HCT116 (cell line): ENCODE measurements around the gene PHF21A. TPM values are rescaled to one million over a fixed set of nuclear protein-coding genes. Genes with fewer than 3 reads are reported as not detected.

Source experiments
- ATAC-seq: fragments of 200-7000 bp; cut with Tn5 transposase; 2 replicates; pipeline ENCODE4 v1.9.1; 2020; ENCODE audit warnings: mild to moderate bottlenecking, moderate library complexity
- BruUV-seq: library from RNA; stranded (reverse); fragments of 400-500 nt; replicated peaks from 2 replicates; lab custom pipeline; 2021; lab: Mats Ljungman, UMichigan
- CTCF ChIA-PET: fragments of 300-600 bp; sonication (Branson Sonifier 250); formaldehyde crosslinking; loops from one replicate; lab custom pipeline; 2021; ENCODE audit warnings: antibody characterized with exemption; lab: Charles Lee
- POLR2A ChIA-PET: fragments of 300-600, 350-600 bp; sonication (Branson Sonifier 250); formaldehyde crosslinking; loops from one replicate; lab custom pipeline; 2021; ENCODE audit warnings: antibody characterized with exemption; lab: Charles Lee
- RAD21 ChIA-PET, 2 experiments: fragments of 300-600 bp; sonication (Branson Sonifier 250); formaldehyde crosslinking; loops; one replicate each; lab custom pipeline; 2023; ENCODE audit warnings: low total read pairs in 2 of 2; ENCODE audit not compliant: uncharacterized antibody in 2 of 2, unreplicated experiment in 2 of 2, low non-redundant PET in 1 of 2; lab: Charles Lee
- DNase-seq: peaks from one replicate; pipeline ENCODE4 v3.0.0-alpha.2; 2010; ENCODE audit warnings: low read depth, low spot score
- H2AFZ ChIP-seq: fragments of 200-600 bp; shearing (Covaris generic), sonication (generic); 2 replicates; pipeline ENCODE4 v1.6.1; 2017; ENCODE audit warnings: low read depth, mixed run types, mixed read lengths, antibody characterized with exemption, low read length; ENCODE audit not compliant: poor library complexity, severe bottlenecking
- H3K27ac ChIP-seq: 2 replicates; pipeline ENCODE4 v1.5.1; 2012; ENCODE audit warnings: low read depth, low read length
- H3K27me3 ChIP-seq: fragments of 200-600 bp; sonication (generic); 2 replicates; pipeline ENCODE4 v1.6.1; 2016; ENCODE audit warnings: mixed run types, low read length, mixed read lengths; ENCODE audit not compliant: insufficient read depth
- H3K36me3 ChIP-seq, 2 experiments: fragments of 200-500 bp in 1 of 2; fragments of 200-600 bp in 1 of 2; sonication (Bioruptor generic) in 1 of 2; sonication (generic) in 1 of 2; 2 replicates each; pipeline versions ENCODE4 v1.5.1 to v1.6.1; 2014 to 2016; ENCODE audit warnings: low read length in 2 of 2, inconsistent platforms in 1 of 2, mixed read lengths in 1 of 2, mixed run types in 1 of 2; ENCODE audit not compliant: insufficient read depth in 2 of 2, control insufficient read depth in 1 of 2
- H3K4me1 ChIP-seq, 2 experiments: fragments of 200-600 bp in 1 of 2; sonication (generic) in 1 of 2; 2 replicates each; pipeline versions ENCODE4 v1.5.1 to v1.6.1; 2012 to 2017; ENCODE audit warnings: low read length in 2 of 2, inconsistent platforms in 1 of 2, mild to moderate bottlenecking in 1 of 2, mixed read lengths in 1 of 2, mixed run types in 1 of 2, moderate library complexity in 1 of 2; ENCODE audit not compliant: insufficient read depth in 2 of 2, control insufficient read depth in 1 of 2
- H3K4me2 ChIP-seq: fragments of 200-600 bp; sonication (generic); 2 replicates; pipeline ENCODE4 v1.6.1; 2017; ENCODE audit warnings: mixed run types, low read length, mixed read lengths
- H3K4me3 ChIP-seq, 2 experiments: fragments of 200-600 bp in 1 of 2; sonication (generic) in 1 of 2; replicated peaks in 1 of 2; 2 replicates each; pipeline ENCODE4 v1.5.1; 2011 to 2016; ENCODE audit warnings: low read length in 2 of 2, control low read depth in 1 of 2, low read depth in 1 of 2, mild to moderate bottlenecking in 1 of 2, mixed read lengths in 1 of 2, mixed run types in 1 of 2
- H3K79me2 ChIP-seq: fragments of 200-600 bp; sonication (generic); 2 replicates; pipeline ENCODE4 v1.6.1; 2017; ENCODE audit warnings: mild to moderate bottlenecking, mixed run types, low read length, moderate library complexity, mixed read lengths; ENCODE audit not compliant: insufficient read depth
- H3K9ac ChIP-seq: fragments of 200-600 bp; sonication (generic); 2 replicates; pipeline ENCODE4 v1.6.1; 2016; ENCODE audit warnings: low read length, mixed read lengths
- H3K9me2 ChIP-seq: fragments of 200-600 bp; sonication (generic), shearing (Covaris generic); 2 replicates; pipeline ENCODE4 v1.6.1; 2017; ENCODE audit warnings: mixed run types, mild to moderate bottlenecking, moderate library complexity; ENCODE audit not compliant: insufficient read depth
- H3K9me3 ChIP-seq, 2 experiments: fragments of 200-500 bp in 1 of 2; fragments of 200-600 bp in 1 of 2; sonication (Bioruptor generic) in 1 of 2; sonication (generic) in 1 of 2; 2 replicates each; pipeline ENCODE4 v1.6.1; 2014 to 2017; ENCODE audit warnings: low read length in 2 of 2, mixed read lengths in 2 of 2, inconsistent platforms in 1 of 2, low read depth in 1 of 2, mild to moderate bottlenecking in 1 of 2, mixed run types in 1 of 2, moderate library complexity in 1 of 2; ENCODE audit not compliant: control insufficient read depth in 1 of 2, insufficient read depth in 1 of 2
- H4K20me1 ChIP-seq: fragments of 200-600 bp; sonication (generic), shearing (Covaris generic); 2 replicates; pipeline ENCODE4 v1.6.1; 2017; ENCODE audit warnings: mixed run types, mild to moderate bottlenecking, moderate library complexity; ENCODE audit not compliant: insufficient read depth
- CBX3 ChIP-seq: IDR thresholded peaks from 2 replicates; pipeline ENCODE4 v1.6.1; 2012; ENCODE audit warnings: low read depth
- EZH2 ChIP-seq: fragments of 200-600 bp; sonication (generic); IDR thresholded peaks from 2 replicates; pipeline ENCODE4 v1.6.1; 2017; ENCODE audit warnings: antibody characterized with exemption, mixed run types
- EZH2phosphoT487 ChIP-seq: fragments of 200-600 bp; IDR thresholded peaks from 2 replicates; pipeline ENCODE4 v1.6.1; 2018; ENCODE audit warnings: antibody characterized with exemption, borderline replicate concordance
- JUND ChIP-seq: IDR thresholded peaks from 2 replicates; pipeline ENCODE4 v1.6.1; 2012
- POLR2AphosphoS5 ChIP-seq: IDR thresholded peaks from 2 replicates; pipeline ENCODE4 v1.6.1; 2011; ENCODE audit warnings: mild to moderate bottlenecking, low read depth, low read length, moderate library complexity
- SP1 ChIP-seq: IDR thresholded peaks from 2 replicates; pipeline ENCODE4 v1.6.1; 2012; ENCODE audit warnings: low read depth
- SRF ChIP-seq: IDR thresholded peaks from 2 replicates; pipeline ENCODE4 v1.6.1; 2012; ENCODE audit warnings: low read depth
- TCF7L2 ChIP-seq: IDR thresholded peaks from 2 replicates; pipeline ENCODE4 v1.7.0; 2011; ENCODE audit warnings: borderline replicate concordance, inconsistent platforms; ENCODE audit not compliant: insufficient read depth, insufficient read length; ENCODE audit errors: extremely low read depth
- YY1 ChIP-seq: IDR thresholded peaks from 2 replicates; pipeline ENCODE4 v1.6.1; 2011; ENCODE audit warnings: low read length, low read depth, moderate library complexity, mild to moderate bottlenecking; ENCODE audit not compliant: insufficient replicate concordance; ENCODE audit errors: extremely low read depth
- ZNF274 ChIP-seq: fragments of 200-500 bp; sonication (Bioruptor generic); IDR thresholded peaks from 2 replicates; pipeline ENCODE4 v1.6.1; 2014; ENCODE audit warnings: mild to moderate bottlenecking, low read depth, low read length, inconsistent platforms
- intact Hi-C: fragments of 100-400 bp; cut with micrococcal nuclease; formaldehyde crosslinking; loops from 2 replicates; pipeline ENCODE4 v1.10.0; 2022
- total RNA-seq: library from RNA; stranded (reverse); gene quantifications from one replicate; pipeline ENCODE4 v1.2.1, GENCODE V29; 2021; ENCODE audit not compliant: unreplicated experiment
- TF ChIP-seq, protein P1 (sequence below): IDR thresholded peaks from 2 replicates; pipeline ENCODE4 v1.6.1; 2012; ENCODE audit warnings: low read depth
- TF ChIP-seq, protein P2 (sequence below): IDR thresholded peaks from 2 replicates; pipeline ENCODE4 v1.6.1; 2012
- TF ChIP-seq, protein P3 (sequence below), 3 experiments: fragments of 200-600 bp in 1 of 3; sonication (generic) in 1 of 3; IDR thresholded peaks in 2 of 3; conservative IDR thresholded peaks in 1 of 3; 2 replicates each; pipeline ENCODE4 v1.5.1; 2012 to 2017; ENCODE audit warnings: low read depth in 2 of 3, low read length in 2 of 3, antibody characterized with exemption in 1 of 3, borderline replicate concordance in 1 of 3, control low read depth in 1 of 3, mild to moderate bottlenecking in 1 of 3, mixed read lengths in 1 of 3, mixed run types in 1 of 3, moderate library complexity in 1 of 3; ENCODE audit not compliant: insufficient read depth in 1 of 3

Gene PHF21A
- total RNA-seq, 1 experiment from 2014 or later: 27.0 TPM

DNA sequence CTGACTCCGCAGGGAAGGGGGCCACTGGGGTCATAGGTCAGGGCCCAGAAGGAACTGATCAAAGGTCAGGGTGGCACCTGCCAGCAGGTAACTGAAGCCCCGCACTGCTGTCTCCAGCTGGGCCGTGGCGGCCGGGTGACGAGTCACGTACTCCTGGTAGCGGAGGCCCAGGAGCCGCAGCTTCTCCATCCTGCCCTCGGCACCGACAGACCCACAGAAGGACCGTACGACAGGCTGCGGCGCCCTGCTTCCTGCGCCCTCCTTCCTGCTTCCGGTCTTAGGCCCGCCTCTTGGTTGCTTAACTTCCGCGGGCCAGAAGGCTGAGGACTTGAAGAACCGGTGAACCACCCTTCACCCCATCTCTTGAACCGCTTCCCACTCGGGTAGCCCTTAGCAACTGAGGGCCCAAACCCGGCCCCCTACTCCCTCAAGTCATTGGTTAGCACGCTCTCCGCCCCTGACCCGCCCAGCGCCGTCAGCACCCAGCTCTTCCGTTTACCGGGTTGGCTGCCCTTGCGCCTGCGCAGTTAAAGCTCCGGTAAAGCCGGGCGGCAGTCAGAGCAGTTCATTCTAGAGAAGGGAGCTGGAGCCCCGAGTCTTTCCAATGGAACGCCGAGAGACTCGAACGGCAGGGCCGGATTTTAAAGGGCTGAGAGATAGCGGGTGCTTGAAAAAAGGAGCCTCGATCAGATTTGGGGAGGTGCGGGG is 203.5 kb downstream of the PHF21A start, which contains the start of gene PEX16 (continued):
- TF ChIP-seq YY1: no peak
- TF ChIP-seq ZNF274: no peak
- TF ChIP-seq JUND: no peak
- TF ChIP-seq, protein P1, sequence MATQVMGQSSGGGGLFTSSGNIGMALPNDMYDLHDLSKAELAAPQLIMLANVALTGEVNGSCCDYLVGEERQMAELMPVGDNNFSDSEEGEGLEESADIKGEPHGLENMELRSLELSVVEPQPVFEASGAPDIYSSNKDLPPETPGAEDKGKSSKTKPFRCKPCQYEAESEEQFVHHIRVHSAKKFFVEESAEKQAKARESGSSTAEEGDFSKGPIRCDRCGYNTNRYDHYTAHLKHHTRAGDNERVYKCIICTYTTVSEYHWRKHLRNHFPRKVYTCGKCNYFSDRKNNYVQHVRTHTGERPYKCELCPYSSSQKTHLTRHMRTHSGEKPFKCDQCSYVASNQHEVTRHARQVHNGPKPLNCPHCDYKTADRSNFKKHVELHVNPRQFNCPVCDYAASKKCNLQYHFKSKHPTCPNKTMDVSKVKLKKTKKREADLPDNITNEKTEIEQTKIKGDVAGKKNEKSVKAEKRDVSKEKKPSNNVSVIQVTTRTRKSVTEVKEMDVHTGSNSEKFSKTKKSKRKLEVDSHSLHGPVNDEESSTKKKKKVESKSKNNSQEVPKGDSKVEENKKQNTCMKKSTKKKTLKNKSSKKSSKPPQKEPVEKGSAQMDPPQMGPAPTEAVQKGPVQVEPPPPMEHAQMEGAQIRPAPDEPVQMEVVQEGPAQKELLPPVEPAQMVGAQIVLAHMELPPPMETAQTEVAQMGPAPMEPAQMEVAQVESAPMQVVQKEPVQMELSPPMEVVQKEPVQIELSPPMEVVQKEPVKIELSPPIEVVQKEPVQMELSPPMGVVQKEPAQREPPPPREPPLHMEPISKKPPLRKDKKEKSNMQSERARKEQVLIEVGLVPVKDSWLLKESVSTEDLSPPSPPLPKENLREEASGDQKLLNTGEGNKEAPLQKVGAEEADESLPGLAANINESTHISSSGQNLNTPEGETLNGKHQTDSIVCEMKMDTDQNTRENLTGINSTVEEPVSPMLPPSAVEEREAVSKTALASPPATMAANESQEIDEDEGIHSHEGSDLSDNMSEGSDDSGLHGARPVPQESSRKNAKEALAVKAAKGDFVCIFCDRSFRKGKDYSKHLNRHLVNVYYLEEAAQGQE: no peak
- no peak for TF ChIP-seq EZH2phosphoT487
- TF ChIP-seq, protein P2, sequence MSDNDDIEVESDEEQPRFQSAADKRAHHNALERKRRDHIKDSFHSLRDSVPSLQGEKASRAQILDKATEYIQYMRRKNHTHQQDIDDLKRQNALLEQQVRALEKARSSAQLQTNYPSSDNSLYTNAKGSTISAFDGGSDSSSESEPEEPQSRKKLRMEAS: peak; percentile 26; the same call in 1 of the 2 replicates
- TF ChIP-seq EZH2: no peak
- no peak for TF ChIP-seq TCF7L2
- TF ChIP-seq SP1: peak; percentile 74
- TF ChIP-seq CBX3: no peak
- peak; percentile 78 for TF ChIP-seq POLR2AphosphoS5

DNA sequence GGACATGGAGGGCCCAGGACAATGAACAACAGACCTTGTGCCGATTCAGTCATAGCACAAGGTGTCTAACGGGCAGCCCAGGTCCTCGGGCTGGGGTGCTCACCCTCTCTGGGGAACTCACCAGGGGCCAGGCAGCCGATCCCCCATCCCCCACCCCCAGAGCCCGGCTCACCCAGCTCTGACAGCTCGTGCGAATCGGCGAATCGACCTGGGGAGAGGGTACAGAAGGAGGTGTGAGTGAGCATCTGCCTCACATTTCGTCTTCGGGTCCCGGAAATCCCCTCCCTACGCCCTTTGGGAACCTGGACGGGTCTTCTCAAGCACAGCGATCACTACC is 204.0 kb downstream of the PHF21A start:
- no peak overlapping the region for H2AFZ ChIP-seq
- peak overlapping the region; percentile 85 for H3K27ac ChIP-seq
- H3K36me3 ChIP-seq: peaks cover 0 to 3% of the 10 kb centered on the region in 2 experiments; a peak in 2 of 4 replicates
- POLR2A ChIA-PET: interaction anchor here (0.9 kb wide), 1 partner anchor 66 kb away, joined by 3 read pairs; no protein-coding TSS in a partner anchor
- no peaks in the 10 kb centered on the region for H3K9me2 ChIP-seq
- ATAC-seq (no peak), DNase-seq (no peak)
- H3K9me3 ChIP-seq: no peaks in the 10 kb centered on the region
- CTCF ChIA-PET: interaction anchor here (0.7 to 1.4 kb wide), 2 partner anchors 19 to 48 kb away, joined by 3 to 7 read pairs; no protein-coding TSS in a partner anchor
- H4K20me1 ChIP-seq: no peaks in the 10 kb centered on the region
- peak overlapping the region; percentile 93 for H3K4me2 ChIP-seq
- H3K9ac ChIP-seq: peak overlapping the region; percentile 80
- H3K27me3 ChIP-seq: no peaks in the 10 kb centered on the region
- peak overlapping the region; percentile 84 to 95 for H3K4me3 ChIP-seq
- H3K4me1 ChIP-seq: peaks cover 17 to 28% of the 10 kb centered on the region in 2 experiments
- intact Hi-C loops: no loop called here
- RAD21 ChIA-PET: interaction anchor here in 1 of 2 experiments (0.6 kb wide), 1 partner anchor 10 kb away, joined by 5 read pairs; no protein-coding TSS in a partner anchor
- H3K79me2 ChIP-seq: peaks cover 13% of the 10 kb centered on the region
- no TSS peak for BruUV-seq
- TF ChIP-seq SP1: no peak
- no peak for TF ChIP-seq CBX3
- TF ChIP-seq SRF: no peak
- TF ChIP-seq, protein P2: no peak
- TF ChIP-seq YY1: no peak
- no peak for TF ChIP-seq POLR2AphosphoS5
- TF ChIP-seq, protein P1: no peak
- TF ChIP-seq, protein P3, sequence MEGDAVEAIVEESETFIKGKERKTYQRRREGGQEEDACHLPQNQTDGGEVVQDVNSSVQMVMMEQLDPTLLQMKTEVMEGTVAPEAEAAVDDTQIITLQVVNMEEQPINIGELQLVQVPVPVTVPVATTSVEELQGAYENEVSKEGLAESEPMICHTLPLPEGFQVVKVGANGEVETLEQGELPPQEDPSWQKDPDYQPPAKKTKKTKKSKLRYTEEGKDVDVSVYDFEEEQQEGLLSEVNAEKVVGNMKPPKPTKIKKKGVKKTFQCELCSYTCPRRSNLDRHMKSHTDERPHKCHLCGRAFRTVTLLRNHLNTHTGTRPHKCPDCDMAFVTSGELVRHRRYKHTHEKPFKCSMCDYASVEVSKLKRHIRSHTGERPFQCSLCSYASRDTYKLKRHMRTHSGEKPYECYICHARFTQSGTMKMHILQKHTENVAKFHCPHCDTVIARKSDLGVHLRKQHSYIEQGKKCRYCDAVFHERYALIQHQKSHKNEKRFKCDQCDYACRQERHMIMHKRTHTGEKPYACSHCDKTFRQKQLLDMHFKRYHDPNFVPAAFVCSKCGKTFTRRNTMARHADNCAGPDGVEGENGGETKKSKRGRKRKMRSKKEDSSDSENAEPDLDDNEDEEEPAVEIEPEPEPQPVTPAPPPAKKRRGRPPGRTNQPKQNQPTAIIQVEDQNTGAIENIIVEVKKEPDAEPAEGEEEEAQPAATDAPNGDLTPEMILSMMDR (IDR thresholded peaks at IDR 0.05 in 2 of 3, conservative IDR thresholded peaks at IDR 0.05 in 1 of 3; ENCODE audit: borderline replicate concordance in 1 of 3, insufficient read depth in 1 of 3, low read depth in 2 of 3, low read length in 2 of 3): no peak
